HepG2 (cell line): Measurements from ENCODE around the gene PTPRM.

Source experiments
- EZH2 ChIP-seq: conservative IDR thresholded peaks from 2 replicates; pipeline ENCODE4 v1.6.1; 2012; ENCODE audit warnings: mild to moderate bottlenecking, low read depth, low read length, moderate library complexity
- KDM5A ChIP-seq: fragments of 200-600 bp; sonication (generic); IDR thresholded peaks from 2 replicates; pipeline ENCODE4 v1.7.0; 2018; ENCODE audit warnings: antibody characterized with exemption, mild to moderate bottlenecking, low read length, borderline replicate concordance
- PITX1 ChIP-seq: sonication (generic); formaldehyde crosslinking; IDR thresholded peaks from 2 replicates; pipeline ENCODE4 v1.5.1; 2020; ENCODE audit warnings: mild to moderate bottlenecking, missing genetic modification reagents
- POLR2AphosphoS5 ChIP-seq: IDR thresholded peaks from 2 replicates; pipeline ENCODE4 v1.6.1; 2012; ENCODE audit warnings: low read depth, low read length
- SNAPC2 ChIP-seq: sonication (generic); formaldehyde crosslinking; IDR thresholded peaks from 2 replicates; pipeline ENCODE4 v1.8.1; 2022; ENCODE audit warnings: mild to moderate bottlenecking, missing genetic modification reagents
- TF ChIP-seq, protein P1 (sequence below): sonication (generic); formaldehyde crosslinking; IDR thresholded peaks from 2 replicates; pipeline ENCODE4 v1.9.0; 2022; ENCODE audit warnings: missing genetic modification reagents, mild to moderate bottlenecking, borderline replicate concordance

- TF ChIP-seq SNAPC2 (CRISPR knock-in tag) (no peak), EZH2 (no peak), POLR2AphosphoS5 (no peak), KDM5A (no peak), PITX1 (CRISPR knock-in tag) (no peak)
- TF ChIP-seq, protein P1, sequence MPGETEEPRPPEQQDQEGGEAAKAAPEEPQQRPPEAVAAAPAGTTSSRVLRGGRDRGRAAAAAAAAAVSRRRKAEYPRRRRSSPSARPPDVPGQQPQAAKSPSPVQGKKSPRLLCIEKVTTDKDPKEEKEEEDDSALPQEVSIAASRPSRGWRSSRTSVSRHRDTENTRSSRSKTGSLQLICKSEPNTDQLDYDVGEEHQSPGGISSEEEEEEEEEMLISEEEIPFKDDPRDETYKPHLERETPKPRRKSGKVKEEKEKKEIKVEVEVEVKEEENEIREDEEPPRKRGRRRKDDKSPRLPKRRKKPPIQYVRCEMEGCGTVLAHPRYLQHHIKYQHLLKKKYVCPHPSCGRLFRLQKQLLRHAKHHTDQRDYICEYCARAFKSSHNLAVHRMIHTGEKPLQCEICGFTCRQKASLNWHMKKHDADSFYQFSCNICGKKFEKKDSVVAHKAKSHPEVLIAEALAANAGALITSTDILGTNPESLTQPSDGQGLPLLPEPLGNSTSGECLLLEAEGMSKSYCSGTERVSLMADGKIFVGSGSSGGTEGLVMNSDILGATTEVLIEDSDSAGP: no peak
Observed at GRCh38 chr18:8194431-8194830, 627.3 kb downstream of the PTPRM start.
